GM18870 (cell line): ENCODE data around the gene FIGNL1.

ENCODE experiments used
- ATAC-seq: cut with Tn5 transposase; IDR thresholded peaks from one replicate; pipeline ENCODE4 v1.9.1; 2021; ENCODE audit warnings: moderate library complexity; ENCODE audit not compliant: unreplicated experiment

The FIGNL1 gene, protein sequence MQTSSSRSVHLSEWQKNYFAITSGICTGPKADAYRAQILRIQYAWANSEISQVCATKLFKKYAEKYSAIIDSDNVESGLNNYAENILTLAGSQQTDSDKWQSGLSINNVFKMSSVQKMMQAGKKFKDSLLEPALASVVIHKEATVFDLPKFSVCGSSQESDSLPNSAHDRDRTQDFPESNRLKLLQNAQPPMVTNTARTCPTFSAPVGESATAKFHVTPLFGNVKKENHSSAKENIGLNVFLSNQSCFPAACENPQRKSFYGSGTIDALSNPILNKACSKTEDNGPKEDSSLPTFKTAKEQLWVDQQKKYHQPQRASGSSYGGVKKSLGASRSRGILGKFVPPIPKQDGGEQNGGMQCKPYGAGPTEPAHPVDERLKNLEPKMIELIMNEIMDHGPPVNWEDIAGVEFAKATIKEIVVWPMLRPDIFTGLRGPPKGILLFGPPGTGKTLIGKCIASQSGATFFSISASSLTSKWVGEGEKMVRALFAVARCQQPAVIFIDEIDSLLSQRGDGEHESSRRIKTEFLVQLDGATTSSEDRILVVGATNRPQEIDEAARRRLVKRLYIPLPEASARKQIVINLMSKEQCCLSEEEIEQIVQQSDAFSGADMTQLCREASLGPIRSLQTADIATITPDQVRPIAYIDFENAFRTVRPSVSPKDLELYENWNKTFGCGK

DNA sequence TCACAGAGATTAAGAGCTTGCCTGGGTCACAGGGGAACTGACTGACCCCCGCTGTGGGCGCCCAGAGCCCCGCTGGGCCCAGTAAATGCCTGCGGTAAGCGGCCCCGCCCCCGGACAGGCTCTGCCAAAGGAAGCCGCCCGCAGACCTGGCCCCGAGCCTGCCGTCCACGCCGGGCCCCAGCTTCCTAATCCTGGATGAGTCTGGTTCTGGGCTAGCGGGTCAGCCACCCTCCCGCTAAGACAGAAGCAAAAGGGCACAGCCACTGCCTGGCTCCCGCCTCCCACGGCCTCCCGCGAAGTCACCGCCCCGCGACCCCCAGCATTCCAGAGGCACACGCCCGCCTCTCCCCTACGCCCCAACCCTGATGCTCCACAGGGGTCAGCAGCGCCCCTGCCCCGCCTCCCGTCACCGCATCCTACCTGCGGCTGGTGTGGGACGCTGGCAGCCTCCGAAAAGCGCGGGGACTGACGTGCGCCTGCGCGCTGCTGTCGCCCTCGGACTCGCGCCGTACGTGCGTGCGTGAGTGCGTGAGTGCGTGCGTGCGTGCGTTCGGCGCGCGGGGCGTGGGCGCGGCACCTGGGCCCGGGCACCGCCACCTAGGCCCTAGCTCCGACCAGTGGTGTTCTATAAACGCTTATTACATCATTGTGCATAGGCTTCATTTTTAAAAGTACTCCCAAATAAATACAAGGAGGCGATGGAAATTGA, at the start of gene FIGNL1:
Gene FIGNL1, minus strand, starts transcription at position 470 of the 709 bp plus-strand sequence. CDS start 3,063 bp downstream, outside the sequence.
- ATAC-seq = peak; percentile 42

DNA sequence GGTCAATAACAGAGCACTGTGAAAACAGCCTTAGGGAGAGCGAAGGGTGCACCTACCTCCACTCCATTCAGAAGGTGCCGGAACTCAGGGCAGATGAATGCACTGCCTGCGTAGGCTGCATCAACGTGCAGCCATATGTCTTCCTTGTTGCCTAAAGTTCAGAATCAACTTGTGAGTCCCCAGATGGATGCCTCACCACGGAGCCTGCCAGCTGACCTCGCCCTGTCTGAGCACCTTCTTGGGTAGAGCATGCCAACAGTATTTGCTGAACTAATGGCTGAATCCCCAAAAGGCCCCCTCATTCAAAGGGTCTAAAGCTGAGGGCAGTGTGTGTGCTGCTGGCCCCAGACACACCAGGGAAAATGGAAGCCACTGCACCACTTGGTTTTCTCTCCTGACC, 48.9 kb upstream of the FIGNL1 start:
- no peak for ATAC-seq

DNA sequence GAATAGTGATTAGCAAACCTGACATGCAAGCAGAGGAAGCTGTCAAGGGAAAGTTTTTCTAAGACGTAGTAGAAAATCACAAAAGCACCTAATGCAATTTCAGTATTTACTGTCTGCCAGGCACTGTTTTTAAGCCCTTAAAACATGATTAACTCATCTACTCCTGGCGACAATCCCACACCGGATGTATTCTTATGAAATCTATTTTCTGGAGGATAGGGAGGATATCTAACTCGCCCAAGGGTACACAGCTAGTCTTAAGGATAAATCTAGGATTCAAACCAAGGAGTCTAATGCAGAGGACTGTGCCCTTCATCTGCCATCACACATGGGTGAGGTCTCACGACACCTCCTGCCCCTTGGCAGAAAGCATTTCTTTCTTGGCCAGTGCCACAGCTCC, 47.8 kb upstream of the FIGNL1 start:
- ATAC-seq = no peak

DNA sequence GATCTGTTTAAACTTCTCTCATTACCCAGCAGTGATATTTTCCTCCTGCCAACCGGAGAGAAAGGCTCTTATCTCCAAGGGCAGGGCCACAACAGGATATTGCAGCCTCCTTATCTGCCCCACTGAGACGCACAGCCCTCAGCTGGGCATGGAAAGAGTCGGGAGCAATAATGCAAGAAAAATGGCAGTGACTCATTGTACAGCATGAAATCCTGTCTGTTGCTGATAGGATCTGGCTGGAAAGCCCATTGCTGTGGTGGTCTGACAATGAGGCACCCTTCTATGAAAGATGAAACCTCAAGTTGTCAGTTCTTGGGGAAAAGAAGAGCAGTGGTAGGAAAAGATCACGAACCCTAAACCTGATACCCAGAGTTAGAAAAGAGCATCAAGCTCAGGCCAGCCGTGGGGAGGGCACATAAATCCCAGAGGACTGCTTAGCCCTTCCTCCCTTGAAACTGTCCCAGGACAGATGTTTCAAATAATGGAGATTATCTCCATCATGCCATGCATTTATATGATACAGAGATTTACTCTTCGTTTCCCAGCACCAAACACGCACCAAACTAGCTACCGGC, 47.0 kb upstream of the FIGNL1 start:
- ATAC-seq = no peak

DNA sequence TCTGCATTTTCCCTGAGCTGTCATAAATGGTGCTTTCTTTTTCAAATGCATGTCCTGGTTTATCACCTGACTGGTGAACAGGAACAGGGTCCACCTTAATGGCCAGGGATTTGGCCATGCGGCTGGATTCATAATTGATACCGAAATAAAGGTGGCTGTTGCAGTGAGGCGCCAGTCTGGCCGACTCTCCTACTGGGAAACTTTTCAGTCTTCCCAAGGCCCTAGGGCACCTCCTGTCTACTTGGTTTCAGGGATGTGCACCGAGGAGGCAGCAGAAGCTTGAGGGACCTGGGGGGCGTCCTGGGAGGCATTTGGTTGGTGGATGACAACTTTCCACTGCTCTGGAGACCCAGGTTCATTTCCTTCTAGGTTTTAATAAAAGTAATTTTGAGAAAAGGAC, 46.4 kb upstream of the FIGNL1 start:
- ATAC-seq = no peak

DNA sequence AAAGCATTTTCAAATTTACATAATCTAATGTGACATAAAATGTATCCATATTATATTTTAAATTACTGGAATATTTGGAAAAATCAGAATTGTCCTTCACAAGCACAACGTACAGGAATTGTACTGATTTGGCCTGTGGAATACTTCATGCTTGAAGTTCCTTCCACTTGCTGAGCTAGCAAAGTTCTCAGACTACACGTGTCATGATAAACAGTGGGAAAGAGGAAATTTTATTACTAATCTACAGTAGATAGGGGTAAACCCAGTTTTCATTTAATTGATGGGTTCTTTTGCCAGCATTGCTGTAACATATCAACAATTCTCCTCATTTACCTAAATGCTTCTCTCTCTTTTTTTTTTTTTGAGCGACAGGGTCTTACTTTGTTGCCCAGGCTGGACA, 45.6 kb upstream of the FIGNL1 start:
- ATAC-seq = no peak

DNA sequence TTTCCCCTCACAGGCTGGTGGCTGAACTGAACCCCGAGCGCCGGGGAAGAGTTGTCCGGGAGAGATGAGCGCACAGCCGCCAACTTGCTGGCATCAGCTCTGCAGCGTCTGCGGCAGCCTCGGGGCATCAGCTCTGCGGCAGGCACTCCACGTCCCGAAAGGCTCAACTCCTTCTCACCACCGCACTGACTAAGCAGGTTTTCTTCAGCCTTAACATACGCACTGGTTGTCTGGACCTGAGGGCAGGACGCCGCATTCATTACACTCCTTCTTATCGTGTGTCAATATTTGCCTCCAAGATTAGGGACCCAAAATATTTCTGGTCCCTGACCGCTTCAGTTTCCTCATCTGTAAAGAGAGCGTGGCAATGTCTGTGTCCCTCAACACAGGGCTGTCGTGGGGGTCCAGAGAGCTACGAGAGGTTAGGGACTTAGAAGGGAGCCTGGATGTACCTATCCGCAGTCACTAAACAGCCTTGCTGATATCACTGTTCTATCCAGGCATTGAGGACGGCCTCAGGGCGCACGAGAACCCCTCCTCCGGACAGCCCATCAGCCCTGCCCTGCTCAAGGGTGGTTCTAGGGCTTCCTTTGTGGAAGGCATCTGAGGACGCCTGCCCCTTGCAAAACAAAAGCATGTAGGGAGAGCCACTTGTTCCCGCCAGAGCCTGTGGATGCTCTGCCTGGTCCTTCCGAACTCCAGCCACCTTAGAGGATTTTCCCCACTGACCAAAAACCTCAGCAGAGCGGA, 42.8 kb upstream of the FIGNL1 start:
- no peak for ATAC-seq

DNA sequence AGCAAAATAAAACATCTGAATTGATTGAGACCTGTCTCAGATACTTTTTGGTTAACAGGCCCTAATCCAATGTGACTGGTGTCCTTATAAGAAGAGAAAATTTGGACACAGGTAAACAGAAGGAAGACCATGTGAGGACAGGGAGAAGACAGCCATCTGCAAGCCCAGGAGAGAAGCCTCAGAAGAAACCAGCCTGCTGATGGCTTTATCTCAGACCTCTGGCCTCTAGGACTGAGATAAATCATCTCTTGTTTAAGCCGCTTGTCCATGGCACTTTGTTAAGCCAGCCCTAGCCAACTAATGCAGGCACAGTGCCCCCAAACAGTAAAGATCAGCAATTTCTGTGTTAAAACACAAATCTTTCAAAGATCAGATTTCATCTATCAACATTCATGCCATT, 41.8 kb upstream of the FIGNL1 start:
- ATAC-seq = no peak

DNA sequence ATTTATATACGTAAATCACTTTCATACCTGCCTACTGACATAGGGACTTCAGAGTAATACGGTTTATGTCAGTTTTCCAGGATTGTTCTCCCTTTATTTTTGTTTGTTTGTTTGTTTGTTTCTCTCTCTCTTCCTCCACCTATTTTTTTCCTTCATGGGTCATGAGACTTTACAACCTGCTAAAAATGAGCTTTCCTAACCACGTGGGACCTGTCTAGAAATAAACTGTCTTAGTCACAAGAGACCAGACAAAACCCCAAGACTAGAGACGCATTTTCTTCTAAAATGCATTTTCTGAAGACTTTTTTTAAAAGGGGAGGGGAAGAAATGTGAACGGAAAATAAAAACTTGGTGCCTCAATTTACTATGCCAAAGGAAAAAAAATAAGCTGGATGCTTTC, 41.1 kb upstream of the FIGNL1 start:
- ATAC-seq = no peak

DNA sequence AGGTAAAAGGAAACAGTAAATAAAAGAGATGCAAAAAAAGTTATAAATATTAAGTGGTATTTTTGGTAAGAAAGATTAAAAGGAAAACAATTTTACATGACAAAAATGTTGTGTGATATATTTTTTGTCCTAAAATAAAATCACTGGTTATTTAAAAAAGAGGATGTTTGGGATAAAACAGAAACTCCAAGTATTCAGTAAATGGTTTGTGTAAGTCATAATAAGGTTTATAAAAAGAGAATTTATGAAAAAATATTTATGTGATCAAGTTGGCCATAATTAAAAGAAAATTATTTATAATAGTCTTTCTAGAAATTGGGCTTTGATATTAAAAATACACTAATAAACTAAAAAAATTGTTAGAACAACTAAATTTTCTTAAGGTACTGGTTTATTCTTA, 38.2 kb upstream of the FIGNL1 start:
- ATAC-seq = no peak

DNA sequence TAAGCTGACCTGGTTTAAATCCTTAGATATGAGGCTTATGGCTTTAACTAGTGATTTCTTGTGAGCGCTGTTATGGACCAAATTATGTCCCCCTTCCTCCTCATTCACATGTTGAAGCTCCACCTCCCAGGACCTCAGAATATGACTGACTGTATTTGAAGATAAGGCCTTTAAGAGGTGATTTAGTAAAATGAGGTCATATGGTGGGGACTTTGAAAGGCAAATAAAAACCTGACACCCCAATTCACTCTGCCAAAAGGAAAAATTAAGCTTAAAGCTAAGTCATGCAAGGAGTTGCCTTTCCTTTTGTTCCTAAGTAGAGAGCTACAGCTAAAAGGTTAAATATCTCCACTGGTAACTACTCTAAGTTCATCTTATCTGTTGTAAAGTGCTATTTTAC, 36.4 kb upstream of the FIGNL1 start:
- no peak for ATAC-seq

DNA sequence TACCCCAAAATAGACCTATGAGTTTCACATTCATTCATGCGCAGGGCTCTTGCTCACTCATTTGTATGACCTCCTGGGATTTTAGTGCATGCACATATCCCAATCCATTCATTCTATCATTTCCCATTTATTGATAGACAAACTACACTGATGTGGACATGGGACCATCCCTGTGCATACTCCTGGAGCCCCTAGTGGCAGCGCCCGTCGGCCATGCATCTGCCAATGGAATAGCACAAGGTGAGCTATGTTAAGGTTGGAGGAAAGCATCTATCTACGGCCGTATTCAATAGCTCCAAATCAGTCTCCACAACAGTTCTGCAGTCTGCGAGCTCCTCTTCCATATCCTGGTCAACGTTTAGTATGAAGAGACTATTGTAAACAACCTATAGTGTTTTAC, 31.7 kb upstream of the FIGNL1 start:
- no peak for ATAC-seq

DNA sequence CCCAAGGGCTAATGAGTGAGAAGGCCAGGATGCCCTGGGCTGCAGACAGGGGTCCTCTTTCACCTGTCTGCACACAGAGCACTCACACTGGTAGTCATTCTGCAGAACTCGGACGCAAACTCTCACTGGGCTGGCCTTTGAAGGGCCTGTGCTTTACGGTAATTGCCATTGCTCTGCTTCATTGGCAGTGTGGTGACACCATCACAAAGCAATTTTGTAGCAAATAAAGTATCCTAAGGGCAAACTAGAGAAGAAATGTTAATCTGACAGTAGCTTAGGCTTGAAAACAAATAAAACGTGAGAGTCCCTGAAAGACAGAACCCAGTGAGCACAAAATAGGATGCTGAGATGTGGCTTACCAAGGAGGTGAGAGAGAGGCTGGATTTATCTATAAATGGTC, 30.6 kb upstream of the FIGNL1 start:
- ATAC-seq = no peak

DNA sequence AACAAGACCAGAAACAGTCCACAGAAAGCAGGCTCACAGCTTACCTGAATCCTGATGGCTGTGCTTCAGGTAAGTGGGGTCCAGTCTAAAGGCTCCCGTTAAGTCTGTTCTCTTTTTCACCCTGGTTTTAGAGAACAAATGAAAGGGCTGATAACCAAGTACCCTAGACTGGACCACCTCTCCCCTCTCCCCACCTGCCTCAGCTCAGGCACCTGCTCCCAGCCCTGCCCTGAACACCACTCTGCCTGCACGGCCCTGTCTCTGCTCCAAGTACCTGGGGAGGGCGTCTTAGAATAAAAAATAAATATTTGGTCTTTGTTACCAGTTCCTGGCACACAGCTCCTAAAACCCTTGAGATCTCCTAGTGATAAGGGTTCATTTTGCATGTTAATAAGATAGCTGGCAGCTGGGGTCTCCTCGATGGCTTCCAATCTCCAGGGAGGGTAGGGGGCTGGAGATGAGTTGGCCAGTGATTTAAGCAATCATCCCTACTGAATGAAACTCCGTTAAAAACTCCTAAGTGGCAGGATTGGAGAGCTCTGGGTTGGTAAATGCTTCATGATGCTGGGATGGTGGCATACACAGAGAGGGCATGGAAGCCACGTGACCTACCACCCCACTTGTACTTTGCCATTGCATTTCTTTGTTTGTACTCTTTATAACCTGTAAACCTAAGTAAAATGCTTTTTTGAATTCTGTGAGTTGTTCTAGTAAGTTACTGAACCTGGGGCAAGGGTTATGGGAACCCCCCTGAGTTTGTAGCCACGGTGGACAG, 29.8 kb upstream of the FIGNL1 start:
- ATAC-seq = no peak

DNA sequence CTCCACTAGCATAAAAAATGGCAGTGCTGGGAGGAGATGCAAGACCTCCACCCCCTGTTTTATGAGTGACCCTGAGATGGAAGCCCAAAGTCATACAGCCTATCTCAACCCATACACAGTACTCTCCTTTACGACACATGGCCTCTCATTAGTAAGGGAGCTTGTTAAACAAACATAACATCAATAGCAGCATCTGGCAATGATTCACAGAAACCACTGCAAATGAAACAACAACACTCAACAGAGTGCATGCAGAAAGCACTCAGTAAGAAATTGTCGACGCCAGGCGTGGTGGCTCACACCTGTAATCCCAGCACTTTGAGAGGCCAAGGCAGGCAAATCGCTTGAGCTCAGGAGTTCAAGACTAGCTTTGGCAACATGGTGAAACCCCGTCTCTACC, 27.5 kb upstream of the FIGNL1 start:
- no peak for ATAC-seq

DNA sequence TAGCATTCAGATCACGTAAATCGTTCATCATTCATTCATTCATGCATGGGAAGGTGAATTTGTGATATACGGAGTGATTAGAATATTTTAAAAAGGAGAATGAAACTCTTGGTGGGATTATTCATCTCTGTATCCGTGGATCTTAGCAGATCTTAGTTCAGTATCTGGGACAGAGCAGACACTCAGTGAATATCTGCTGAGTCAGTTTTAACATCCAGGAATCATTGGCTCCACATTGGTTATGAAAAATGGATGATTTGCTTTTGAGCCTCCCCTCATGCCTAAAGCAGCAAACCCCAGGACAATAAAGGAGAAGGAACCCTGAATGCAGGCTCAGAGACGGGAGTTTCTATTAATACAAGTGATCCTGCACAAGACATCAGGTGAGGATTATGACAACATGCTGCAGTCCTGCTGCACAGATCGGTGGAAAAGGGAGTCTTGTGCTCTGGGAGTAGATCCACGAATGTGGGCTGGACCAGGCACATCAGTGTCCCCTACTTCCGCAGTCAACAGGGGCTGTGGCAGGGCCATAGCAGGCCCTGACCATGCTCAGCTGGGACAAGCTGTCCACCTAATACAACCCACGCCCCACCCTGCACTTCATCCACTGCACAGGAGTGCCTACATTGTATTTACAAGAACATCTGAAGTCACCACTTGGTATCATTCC, 26.9 kb upstream of the FIGNL1 start:
- ATAC-seq = no peak

DNA sequence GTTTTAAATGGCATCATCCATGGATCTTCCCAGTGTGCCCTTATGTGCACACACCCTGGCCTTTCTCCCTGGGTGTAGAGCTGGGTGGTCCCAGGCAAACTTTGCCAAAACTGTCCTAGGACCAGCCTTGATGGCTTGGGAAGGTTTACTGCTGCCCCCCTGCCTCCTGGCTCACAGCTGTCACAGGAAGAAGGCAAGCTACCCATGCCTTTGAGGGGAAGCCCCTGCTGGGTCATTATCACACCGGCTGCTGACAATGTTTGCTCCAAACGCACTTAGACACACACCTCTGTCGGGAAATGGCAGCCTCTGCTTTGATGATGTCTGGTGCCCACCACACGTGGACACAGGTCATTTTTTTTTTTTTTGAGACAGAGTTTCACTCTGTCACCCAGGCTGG, 25.2 kb upstream of the FIGNL1 start:
- peak; percentile 74 for ATAC-seq

DNA sequence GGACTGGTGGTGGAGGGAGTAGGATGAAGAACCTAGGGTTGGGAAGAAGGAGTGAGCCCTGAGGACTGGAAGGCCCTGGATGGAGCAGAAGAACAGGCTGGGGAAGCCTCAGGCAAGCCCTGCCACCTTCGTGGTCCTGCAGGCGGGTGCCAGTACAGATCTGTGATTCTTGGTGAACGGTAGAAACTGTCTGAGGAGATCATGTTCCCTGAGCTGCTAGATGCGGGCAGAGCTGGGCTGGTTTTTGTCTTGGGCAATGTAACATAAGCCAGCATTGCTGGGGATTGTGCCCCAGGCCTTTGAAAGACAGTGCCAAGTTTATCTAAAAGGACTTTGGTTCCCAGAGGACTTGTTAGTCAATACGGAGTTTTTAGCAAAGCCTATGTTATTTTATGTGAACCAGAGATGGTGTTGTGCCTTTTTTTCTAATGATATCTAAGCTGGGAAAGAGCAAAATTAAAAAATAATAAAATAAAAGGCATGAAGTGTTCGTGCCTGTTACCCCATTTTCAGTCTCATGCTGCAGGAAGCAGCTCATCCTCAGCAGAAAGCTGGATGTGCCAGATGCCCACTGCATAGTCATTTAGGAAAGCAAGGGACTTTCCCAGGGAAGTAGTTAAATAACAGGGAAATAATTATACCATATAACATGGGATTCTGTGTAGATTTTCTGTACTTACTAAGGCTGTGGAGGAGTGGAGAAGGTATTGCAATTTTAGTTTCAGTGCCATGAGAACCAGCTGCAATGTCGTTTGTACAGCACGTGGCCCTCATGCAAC, 24.4 kb upstream of the FIGNL1 start:
- ATAC-seq = no peak

DNA sequence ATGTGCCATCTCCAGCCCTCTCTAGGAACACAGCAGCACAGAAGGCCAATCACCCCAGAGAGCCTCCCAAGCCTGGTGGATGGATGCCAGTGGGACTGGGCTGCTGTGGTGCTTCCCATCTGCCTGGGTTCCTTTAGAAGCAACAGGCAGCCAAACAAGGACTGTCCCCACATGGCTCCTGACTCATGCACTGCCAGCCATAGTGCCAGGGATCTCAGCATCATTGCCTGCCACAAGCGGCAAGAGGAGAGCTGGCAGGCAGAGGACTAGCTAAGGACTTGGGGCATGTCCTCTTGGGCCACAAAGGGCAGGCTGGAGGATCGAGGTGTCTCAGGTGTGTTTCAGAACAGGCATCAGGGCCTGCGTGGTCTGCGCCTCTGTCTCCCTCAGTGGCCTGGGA, 23.4 kb upstream of the FIGNL1 start:
- no peak for ATAC-seq
